Suprapubic skin (tissue), 4 donors: ENCODE results near the gene GOLGA1.

Source experiments
- CTCF ChIP-seq, 2 donors: fragments of 200-600 bp in 1 of 2; fragments of 450-650 bp in 1 of 2; sonication (generic) in 1 of 2; IDR thresholded peaks; one replicate each; pipeline ENCODE4 v1.5.1; 2016 to 2019; ENCODE audit warnings: antibody characterized with exemption in 2 of 2, mild to moderate bottlenecking in 1 of 2, moderate library complexity in 1 of 2
- EP300 ChIP-seq: sonication (generic); formaldehyde crosslinking; IDR thresholded peaks from one replicate; pipeline ENCODE4 v1.6.1; 2017; ENCODE audit warnings: antibody characterized with exemption
- POLR2A ChIP-seq, 2 donors: fragments of 450-650 bp; IDR thresholded peaks; one replicate each; pipeline ENCODE4 v1.6.1; 2017; ENCODE audit warnings: antibody characterized with exemption in 2 of 2, mild to moderate bottlenecking in 2 of 2, moderate library complexity in 2 of 2
- POLR2AphosphoS5 ChIP-seq, 3 donors: sonication (generic); formaldehyde crosslinking; IDR thresholded peaks; one replicate each; pipeline ENCODE4 v1.6.1; 2017; ENCODE audit warnings: antibody characterized with exemption in 3 of 3

GRCh38 chr9:124854161-124854560 lies 86.7 kb downstream of the GOLGA1 start:
- TF ChIP-seq CTCF (IDR thresholded peaks at IDR 0.05) (no peak), EP300 (no peak), POLR2A (IDR thresholded peaks at IDR 0.05) (no peak), POLR2AphosphoS5 (IDR thresholded peaks at IDR 0.05) (no peak)
